Activated CD4-positive, alpha-beta T cell treated with anti-CD3 and anti-CD28 coated beads, Interleukin-2, amount 10 ng/mL, durations not matched to agents 7 days and 5 days (primary cell): Measurements from ENCODE around the gene RIC8B. TPM values are rescaled to one million over a fixed set of nuclear protein-coding genes. Genes with fewer than 3 reads are reported as not detected.

Experiments
- CTCF ChIA-PET: fragments of 350-600 bp; sonication (Branson Sonifier 250); formaldehyde crosslinking; loops from one replicate; lab custom pipeline; 2021; ENCODE audit warnings: antibody characterized with exemption; lab: Charles Lee
- POLR2A ChIA-PET: fragments of 350-600 bp; sonication (Branson Sonifier 250); formaldehyde crosslinking; loops from one replicate; lab custom pipeline; 2021; ENCODE audit warnings: antibody characterized with exemption; lab: Charles Lee
- DNase-seq: peaks from one replicate; pipeline ENCODE4 v3.0.0-alpha.2; 2020
- H3K27ac Mint-ChIP-seq: one replicate; pipeline ENCODE4 v1.8.0; 2021; ENCODE audit warnings: mild to moderate bottlenecking, moderate library complexity, mixed read lengths
- H3K27me3 Mint-ChIP-seq: one replicate; pipeline ENCODE4 v1.8.0; 2021; ENCODE audit warnings: mixed read lengths
- H3K36me3 Mint-ChIP-seq: one replicate; pipeline ENCODE4 v1.8.0; 2021; ENCODE audit warnings: low read depth, mixed read lengths
- H3K4me1 Mint-ChIP-seq: one replicate; pipeline ENCODE4 v1.8.0; 2021; ENCODE audit warnings: mixed read lengths
- H3K4me3 Mint-ChIP-seq: one replicate; pipeline ENCODE4 v1.8.0; 2021; ENCODE audit warnings: mild to moderate bottlenecking, moderate library complexity, mixed read lengths
- H3K9me3 Mint-ChIP-seq: one replicate; pipeline ENCODE4 v1.8.0; 2021; ENCODE audit warnings: mixed read lengths
- total RNA-seq, 2 experiments: library from RNA; stranded (reverse); gene quantifications; one replicate each; pipeline ENCODE4 v1.2.3, GENCODE V29; 2021

Gene RIC8B
- total RNA-seq, 2 experiments from 2014 or later: 13.6 to 14.0 TPM

DNA sequence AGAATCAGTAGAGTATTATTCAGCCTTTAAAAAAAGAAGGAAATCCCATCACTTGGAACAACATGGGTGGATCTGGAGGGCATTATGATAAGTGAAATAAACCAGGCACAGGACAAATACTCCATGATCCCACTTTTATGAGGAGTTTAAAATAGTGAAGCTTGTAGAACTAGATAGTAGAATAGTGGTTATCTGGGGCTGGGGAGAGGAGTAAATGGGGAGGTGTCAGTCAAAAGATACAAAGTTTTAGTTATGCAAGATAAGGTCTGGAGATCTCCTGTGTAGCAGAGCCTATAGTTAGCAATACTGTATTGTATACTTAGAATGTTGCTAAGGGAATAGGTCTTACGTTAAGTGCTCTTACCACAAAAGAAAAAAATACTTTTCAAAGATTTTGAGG is 64.9 kb downstream of the RIC8B start:
- H3K27ac Mint-ChIP-seq: no peak overlapping the region
- DNase-seq: no peak
- H3K27me3 Mint-ChIP-seq: no peaks in the 10 kb centered on the region
- peaks cover 9% of the 10 kb centered on the region for H3K4me1 Mint-ChIP-seq
- POLR2A ChIA-PET: no interaction called here
- H3K4me3 Mint-ChIP-seq: no peak overlapping the region
- H3K9me3 Mint-ChIP-seq: no peaks in the 10 kb centered on the region
- H3K36me3 Mint-ChIP-seq: no peaks in the 10 kb centered on the region
- CTCF ChIA-PET: no interaction called here

DNA sequence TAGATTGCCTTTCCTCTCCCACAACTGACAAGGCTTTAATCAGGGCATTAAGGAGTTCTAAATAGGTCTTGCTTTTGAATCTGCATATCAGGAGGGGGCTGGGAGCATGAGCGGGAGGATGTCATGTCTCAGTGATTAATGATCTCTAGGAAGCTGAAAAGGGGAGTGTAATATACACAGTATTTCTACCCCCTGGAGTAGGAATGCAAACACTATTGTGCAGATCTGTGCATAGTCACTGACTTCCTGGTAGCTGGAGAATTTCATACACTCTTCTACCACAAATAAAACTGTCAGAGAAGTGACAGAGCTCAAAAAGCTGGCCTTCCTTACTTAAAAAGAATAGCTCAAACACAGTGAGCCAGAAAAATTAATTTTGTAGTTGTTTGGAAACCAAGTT is 65.8 kb downstream of the RIC8B start:
- no peak for DNase-seq
- no peaks in the 10 kb centered on the region for H3K9me3 Mint-ChIP-seq
- H3K36me3 Mint-ChIP-seq: no peaks in the 10 kb centered on the region
- no peaks in the 10 kb centered on the region for H3K27me3 Mint-ChIP-seq
- POLR2A ChIA-PET: no interaction called here
- H3K27ac Mint-ChIP-seq: no peak overlapping the region
- no peak overlapping the region for H3K4me3 Mint-ChIP-seq
- peaks cover 9% of the 10 kb centered on the region for H3K4me1 Mint-ChIP-seq
- CTCF ChIA-PET: interaction anchor here (1.1 kb wide), 1 partner anchor 16 kb away, joined by 3 read pairs; no protein-coding TSS in a partner anchor

DNA sequence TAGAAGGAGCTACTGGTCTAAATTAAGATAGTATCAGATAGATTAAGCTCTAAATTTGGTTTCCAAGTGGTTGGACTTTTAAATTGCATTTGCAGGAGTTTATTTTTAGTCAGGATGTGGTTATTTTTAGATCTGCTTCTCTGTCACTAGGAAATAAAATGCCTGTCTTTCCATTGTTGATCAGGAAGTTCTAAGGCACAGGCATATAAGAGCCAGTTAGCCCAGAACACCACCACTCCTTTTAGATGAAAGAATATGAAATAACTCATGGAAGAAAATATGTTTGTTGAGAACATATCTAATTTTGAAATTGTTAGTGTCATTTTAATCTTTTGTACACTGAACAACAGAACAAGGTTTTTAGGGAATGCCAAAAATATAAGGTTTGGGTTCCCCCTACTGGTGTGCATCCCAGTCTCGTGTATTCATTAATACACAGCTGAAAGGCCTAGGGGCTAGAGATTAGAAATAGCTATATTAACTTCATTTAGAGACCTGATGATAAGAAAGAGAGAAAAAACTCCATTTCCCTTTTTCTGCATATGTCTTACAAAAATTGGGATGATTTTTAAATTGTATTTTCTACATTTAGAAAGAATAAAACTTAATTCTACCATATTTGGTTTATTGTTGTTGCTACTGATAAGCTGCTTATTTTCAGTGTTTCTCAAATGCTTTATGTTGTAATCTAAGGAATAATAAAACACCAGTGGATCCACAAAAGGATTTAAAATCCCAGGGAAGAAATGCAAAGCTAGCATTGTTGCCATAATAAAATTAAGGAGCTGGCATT is 67.2 kb downstream of the RIC8B start:
- Mint-ChIP-seq H3K27me3 (no peaks in the 10 kb centered on the region), H3K9me3 (no peaks in the 10 kb centered on the region), H3K36me3 (no peaks in the 10 kb centered on the region), H3K4me3 (no peak overlapping the region), H3K4me1 (peaks cover 9% of the 10 kb centered on the region), H3K27ac (no peak overlapping the region)
- peak; percentile 42 for DNase-seq
- ChIA-PET POLR2A (interaction anchor here (0.7 kb wide), 1 partner anchor 75 kb away, joined by 4 read pairs; no protein-coding TSS in a partner anchor), CTCF (interaction anchor here (0.8 to 1.1 kb wide), 3 partner anchors 13 to 32 kb away, joined by 3 to 4 read pairs (median 3); no protein-coding TSS in a partner anchor)

DNA sequence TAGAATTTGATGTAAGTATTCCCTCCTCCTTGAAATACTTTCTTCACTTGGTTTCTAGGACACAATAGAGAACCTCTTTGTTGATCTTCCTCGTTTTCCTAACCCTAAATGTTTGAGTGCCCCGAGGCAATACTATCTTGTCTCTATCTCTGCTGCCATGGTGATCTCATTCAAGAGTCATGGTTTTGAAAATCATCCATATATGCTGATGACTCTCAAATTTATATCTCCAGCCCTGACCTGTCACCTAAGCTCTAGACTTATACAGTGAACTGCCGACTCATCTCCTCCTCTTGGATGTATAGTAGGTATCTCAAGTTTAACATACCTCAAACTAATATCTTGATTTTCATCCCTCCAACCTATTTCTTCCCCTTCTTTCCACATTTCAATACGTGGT is 71.4 kb downstream of the RIC8B start:
- H3K36me3 Mint-ChIP-seq: peaks cover 3% of the 10 kb centered on the region
- CTCF ChIA-PET: no interaction called here

DNA sequence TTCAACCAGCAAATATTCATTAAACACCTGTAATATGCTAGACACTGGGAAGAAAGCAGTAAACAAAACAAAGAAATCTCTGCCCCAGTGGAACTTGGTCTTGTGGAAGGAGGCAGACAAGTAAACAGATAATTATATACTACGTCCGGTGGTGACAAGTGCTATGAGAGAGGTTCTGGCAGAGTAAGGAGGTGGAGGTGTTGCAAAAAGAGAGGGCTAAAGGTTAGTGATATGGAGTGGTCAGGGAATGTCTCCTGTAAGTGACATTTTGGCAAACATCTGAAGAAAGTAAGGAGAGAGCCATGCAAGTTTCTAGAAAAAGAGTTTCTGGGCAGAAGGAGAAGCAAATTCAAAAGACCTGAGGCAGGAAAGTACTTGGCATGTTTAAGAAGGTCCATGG is 73.4 kb downstream of the RIC8B start:
- POLR2A ChIA-PET: no interaction called here
- no peak overlapping the region for H3K4me3 Mint-ChIP-seq
- H3K9me3 Mint-ChIP-seq: no peaks in the 10 kb centered on the region
- H3K36me3 Mint-ChIP-seq: peaks cover 3% of the 10 kb centered on the region
- H3K27me3 Mint-ChIP-seq: no peaks in the 10 kb centered on the region
- DNase-seq: no peak
- no peak overlapping the region for H3K27ac Mint-ChIP-seq
- CTCF ChIA-PET: no interaction called here
- H3K4me1 Mint-ChIP-seq: no peaks in the 10 kb centered on the region

More for the DNA sequence above, 71.4 kb downstream of the RIC8B start:
- Mint-ChIP-seq H3K4me3 (no peak overlapping the region), H3K4me1 (peaks cover 6% of the 10 kb centered on the region), H3K27ac (no peak overlapping the region), H3K27me3 (no peaks in the 10 kb centered on the region), H3K9me3 (no peaks in the 10 kb centered on the region)
- POLR2A ChIA-PET: no interaction called here
- DNase-seq: no peak

DNA sequence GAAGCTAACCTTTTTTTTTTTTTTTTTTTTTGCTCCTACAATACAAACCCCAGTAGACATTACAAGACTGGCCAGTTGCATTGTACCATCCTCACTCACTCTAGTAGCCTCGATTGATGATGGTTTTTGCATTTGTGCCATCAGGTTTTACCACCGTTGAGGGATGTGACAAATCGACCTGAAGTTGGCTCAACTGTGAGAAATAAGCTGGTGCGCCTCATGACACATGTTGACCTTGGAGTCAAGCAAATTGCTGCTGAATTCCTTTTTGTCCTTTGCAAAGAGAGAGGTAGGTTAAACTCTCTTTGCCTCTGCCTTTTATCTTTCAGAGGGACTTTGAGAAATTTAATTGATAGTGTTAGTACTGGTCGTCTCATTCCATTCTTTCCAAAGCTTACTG is 76.8 kb downstream of the RIC8B start:
- H3K4me3 Mint-ChIP-seq: no peak overlapping the region
- no peak for DNase-seq
- peaks cover 4% of the 10 kb centered on the region for H3K4me1 Mint-ChIP-seq
- ChIA-PET CTCF (no interaction called here), POLR2A (no interaction called here)
- no peak overlapping the region for H3K27ac Mint-ChIP-seq
- H3K9me3 Mint-ChIP-seq: no peaks in the 10 kb centered on the region
- peaks cover 7% of the 10 kb centered on the region for H3K36me3 Mint-ChIP-seq
- H3K27me3 Mint-ChIP-seq: no peaks in the 10 kb centered on the region

DNA sequence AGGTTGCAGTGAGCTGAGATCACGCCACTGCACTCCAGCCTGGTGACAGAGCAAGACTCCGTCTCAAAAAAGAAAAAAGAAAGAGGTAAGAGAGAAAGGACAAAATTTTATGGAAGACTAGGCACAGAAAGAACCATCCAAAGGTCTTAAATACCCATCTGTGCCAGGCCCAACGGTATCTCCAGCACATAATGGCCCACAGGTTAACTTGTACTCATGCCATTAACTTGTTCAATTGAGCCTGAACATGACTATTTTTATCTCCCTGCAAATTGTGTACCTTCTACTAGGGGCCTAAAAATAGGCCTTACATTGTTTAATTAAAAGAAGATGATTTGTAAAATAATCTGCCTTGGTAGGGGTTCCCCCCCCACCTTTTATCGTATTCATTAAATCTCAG is 80.2 kb downstream of the RIC8B start:
- Mint-ChIP-seq H3K4me3 (no peak overlapping the region), H3K27ac (peak overlapping the region; percentile 55), H3K27me3 (no peaks in the 10 kb centered on the region), H3K4me1 (peaks cover 4% of the 10 kb centered on the region), H3K36me3 (peaks cover 9% of the 10 kb centered on the region), H3K9me3 (no peaks in the 10 kb centered on the region)
- no peak for DNase-seq
- CTCF ChIA-PET: no interaction called here
- POLR2A ChIA-PET: no interaction called here

DNA sequence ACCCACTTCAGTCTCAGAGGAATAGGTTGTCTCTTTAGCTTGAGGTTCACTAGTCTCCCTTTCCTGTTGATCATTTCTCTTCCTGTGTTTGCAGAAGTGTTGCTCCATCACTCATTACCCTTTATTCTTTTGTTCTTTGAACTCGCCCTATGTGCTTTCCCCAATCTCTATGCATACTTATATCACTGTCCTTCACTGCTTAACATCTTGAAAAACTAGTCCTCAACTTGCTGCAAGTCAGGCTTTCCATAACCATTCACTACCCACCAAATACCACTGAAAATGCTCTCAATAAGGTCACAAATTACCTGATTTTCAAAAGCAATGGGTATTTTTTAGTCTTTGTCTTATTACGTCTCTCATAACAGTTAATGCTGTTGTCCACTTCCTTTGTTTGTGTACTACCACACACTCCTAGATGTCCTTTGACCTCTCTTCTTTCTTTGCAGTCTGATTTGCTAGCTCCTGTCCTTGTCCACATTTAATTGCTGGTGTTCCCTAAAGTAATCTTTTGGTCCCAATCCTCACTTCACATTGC is 80.8 kb downstream of the RIC8B start:
- H3K9me3 Mint-ChIP-seq: no peaks in the 10 kb centered on the region
- no peak overlapping the region for H3K27ac Mint-ChIP-seq
- no peaks in the 10 kb centered on the region for H3K27me3 Mint-ChIP-seq
- ChIA-PET CTCF (interaction anchor here (0.6 kb wide), 1 partner anchor 24 kb away, joined by 4 read pairs; no protein-coding TSS in a partner anchor), POLR2A (interaction anchor here (0.6 kb wide), 1 partner anchor 227 kb away, joined by 4 read pairs; no protein-coding TSS in a partner anchor)
- peaks cover 4% of the 10 kb centered on the region for H3K4me1 Mint-ChIP-seq
- no peak for DNase-seq
- H3K36me3 Mint-ChIP-seq: peaks cover 12% of the 10 kb centered on the region
- no peak overlapping the region for H3K4me3 Mint-ChIP-seq

DNA sequence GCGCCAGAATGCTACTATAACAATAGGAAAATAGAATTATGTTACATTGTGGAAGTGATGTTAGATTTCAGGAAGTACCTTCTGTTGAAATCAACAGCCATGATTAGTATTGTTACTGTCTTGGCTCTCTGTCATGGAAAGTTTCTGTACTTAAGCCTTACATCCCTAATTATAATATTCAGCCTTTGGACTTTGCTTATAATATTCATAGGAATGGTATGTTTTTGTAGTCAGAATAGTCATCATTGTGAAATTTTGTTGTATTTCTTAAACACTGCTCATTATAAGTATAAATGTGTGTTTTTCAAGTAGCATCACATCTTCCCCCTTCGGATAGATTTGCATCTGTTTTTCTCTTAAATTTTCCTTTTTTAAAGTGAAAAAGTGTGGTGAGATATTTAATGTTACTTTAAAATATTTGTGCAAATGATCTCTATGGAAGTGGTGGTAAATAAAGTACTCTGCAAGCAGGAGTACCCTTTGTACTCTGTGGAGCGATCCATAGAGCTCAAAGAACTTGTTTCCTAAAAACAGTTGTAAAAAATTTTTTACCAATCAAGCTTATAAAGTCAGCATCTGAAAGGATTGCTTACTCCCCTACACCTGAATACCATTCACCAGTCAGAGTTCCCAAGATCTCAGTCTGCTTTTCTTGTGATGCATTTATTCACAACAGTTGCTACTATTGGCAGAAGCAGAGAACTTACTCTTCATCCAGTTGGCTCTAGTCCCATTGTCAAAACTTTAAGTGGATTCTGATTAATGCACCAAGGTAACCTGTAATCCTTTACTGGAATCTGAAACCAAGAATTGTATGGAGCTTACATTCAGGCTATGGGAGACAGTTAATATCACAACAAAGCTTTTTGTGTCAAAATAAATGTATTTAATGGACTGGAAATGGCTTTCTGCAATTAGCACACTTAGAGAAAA is 87.8 kb downstream of the RIC8B start:
- H3K27ac Mint-ChIP-seq: no peak overlapping the region
- no peak overlapping the region for H3K4me3 Mint-ChIP-seq

DNA sequence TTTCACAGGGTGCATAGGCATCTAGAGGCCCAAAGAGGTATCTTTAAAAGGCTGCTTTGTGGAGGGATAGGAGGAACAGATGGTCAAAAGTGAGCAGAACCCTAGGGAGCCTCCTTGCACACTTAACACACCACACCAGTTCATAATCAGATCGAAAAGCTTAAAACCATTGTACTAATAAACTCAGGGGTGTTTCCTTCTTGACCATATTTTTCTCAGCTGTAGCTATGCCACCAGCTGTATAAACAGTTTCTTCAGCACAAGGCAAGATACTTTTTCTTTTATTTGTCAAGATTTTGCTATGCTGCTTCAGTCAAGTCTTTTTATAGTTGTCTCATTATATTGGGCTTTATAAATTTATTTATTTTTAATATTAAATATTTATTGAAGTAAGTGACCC is 88.7 kb downstream of the RIC8B start:
- Mint-ChIP-seq H3K27ac (no peak overlapping the region), H3K36me3 (peaks cover 19% of the 10 kb centered on the region), H3K4me1 (no peaks in the 10 kb centered on the region), H3K4me3 (no peak overlapping the region), H3K9me3 (no peaks in the 10 kb centered on the region), H3K27me3 (no peaks in the 10 kb centered on the region)
- no peak for DNase-seq
- ChIA-PET CTCF (no interaction called here), POLR2A (no interaction called here)

More for the DNA sequence above, 87.8 kb downstream of the RIC8B start:
- Mint-ChIP-seq H3K9me3 (no peaks in the 10 kb centered on the region), H3K36me3 (peaks cover 17% of the 10 kb centered on the region), H3K27me3 (no peaks in the 10 kb centered on the region), H3K4me1 (no peaks in the 10 kb centered on the region)
- ChIA-PET CTCF (no interaction called here), POLR2A (no interaction called here)
- no peak for DNase-seq

DNA sequence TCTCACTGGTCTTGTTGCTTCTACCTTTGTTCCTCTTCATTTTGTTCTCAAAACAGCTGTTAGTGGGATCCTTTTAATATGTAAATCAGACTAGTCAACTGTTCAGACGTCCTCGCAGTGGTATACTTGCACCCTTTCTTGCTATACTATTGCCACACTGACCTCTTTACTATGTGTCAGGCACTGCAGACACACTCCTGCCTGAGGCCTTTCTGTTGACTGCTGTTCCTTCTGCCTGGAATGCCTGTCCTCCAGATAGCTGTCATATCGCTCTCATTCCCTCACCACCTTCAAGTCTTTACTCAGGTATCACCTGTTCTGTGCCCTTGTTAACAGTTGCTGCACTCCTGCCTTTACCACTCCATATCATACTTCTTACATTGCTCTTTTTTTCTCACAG is 91.2 kb downstream of the RIC8B start:
- Mint-ChIP-seq H3K4me3 (no peak overlapping the region), H3K36me3 (peaks cover 14% of the 10 kb centered on the region), H3K27me3 (no peaks in the 10 kb centered on the region), H3K9me3 (no peaks in the 10 kb centered on the region), H3K27ac (no peak overlapping the region), H3K4me1 (no peaks in the 10 kb centered on the region)
- POLR2A ChIA-PET: no interaction called here
- DNase-seq: no peak
- CTCF ChIA-PET: interaction anchor here (1.8 kb wide), 1 partner anchor 12 kb away, joined by 4 read pairs; no protein-coding TSS in a partner anchor

DNA sequence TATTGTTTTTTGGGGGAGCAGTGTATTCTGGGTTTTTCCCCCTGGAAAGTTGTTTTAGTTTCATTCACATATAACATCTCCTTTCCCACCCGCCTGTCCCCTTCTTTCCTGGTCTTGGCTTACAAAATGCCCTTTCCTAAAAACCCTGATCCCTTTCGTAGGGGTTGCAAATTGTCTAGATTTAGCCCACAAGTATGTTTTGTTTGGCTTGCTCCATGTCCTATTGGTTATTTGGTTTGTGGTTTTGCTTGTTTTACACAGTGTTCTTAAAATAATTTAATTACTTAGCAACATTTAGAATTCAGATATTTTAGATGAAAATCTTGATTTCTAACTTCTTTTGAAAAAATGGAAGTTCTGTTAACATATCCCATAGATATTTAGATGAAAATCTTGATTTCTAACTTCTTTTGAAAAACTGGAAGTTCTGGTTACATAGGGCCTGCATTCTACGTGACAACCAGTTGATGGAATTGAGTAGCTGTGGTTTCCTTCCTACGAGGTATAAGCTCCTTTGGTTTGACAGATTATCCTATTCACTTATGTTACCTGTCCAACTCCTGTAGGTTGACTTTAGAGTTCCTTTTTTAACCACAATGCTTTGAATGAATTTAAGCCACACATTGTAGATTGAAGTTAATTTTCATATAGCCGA is 92.1 kb downstream of the RIC8B start:
- no peaks in the 10 kb centered on the region for H3K9me3 Mint-ChIP-seq
- POLR2A ChIA-PET: no interaction called here
- no peaks in the 10 kb centered on the region for H3K27me3 Mint-ChIP-seq
- peaks cover 11% of the 10 kb centered on the region for H3K36me3 Mint-ChIP-seq
- no peak for DNase-seq
- H3K4me3 Mint-ChIP-seq: no peak overlapping the region
- no peaks in the 10 kb centered on the region for H3K4me1 Mint-ChIP-seq
- CTCF ChIA-PET: no interaction called here
- H3K27ac Mint-ChIP-seq: no peak overlapping the region
